HCT116 (cell line): ENCODE measurements around the gene DDN. TPM values are rescaled to one million over a fixed set of nuclear protein-coding genes. Genes with fewer than 3 reads are reported as not detected.

Source experiments
- ATAC-seq: fragments of 200-7000 bp; cut with Tn5 transposase; 2 replicates; pipeline ENCODE4 v1.9.1; 2020; ENCODE audit warnings: mild to moderate bottlenecking, moderate library complexity
- BruUV-seq: library from RNA; stranded (reverse); fragments of 400-500 nt; replicated peaks from 2 replicates; lab custom pipeline; 2021; lab: Mats Ljungman, UMichigan
- CTCF ChIA-PET: fragments of 300-600 bp; sonication (Branson Sonifier 250); formaldehyde crosslinking; loops from one replicate; lab custom pipeline; 2021; ENCODE audit warnings: antibody characterized with exemption; lab: Charles Lee
- POLR2A ChIA-PET: fragments of 300-600, 350-600 bp; sonication (Branson Sonifier 250); formaldehyde crosslinking; loops from one replicate; lab custom pipeline; 2021; ENCODE audit warnings: antibody characterized with exemption; lab: Charles Lee
- RAD21 ChIA-PET, 2 experiments: fragments of 300-600 bp; sonication (Branson Sonifier 250); formaldehyde crosslinking; loops; one replicate each; lab custom pipeline; 2023; ENCODE audit warnings: low total read pairs in 2 of 2; ENCODE audit not compliant: uncharacterized antibody in 2 of 2, unreplicated experiment in 2 of 2, low non-redundant PET in 1 of 2; lab: Charles Lee
- DNase-seq: peaks from one replicate; pipeline ENCODE4 v3.0.0-alpha.2; 2010; ENCODE audit warnings: low read depth, low spot score
- H2AFZ ChIP-seq: fragments of 200-600 bp; shearing (Covaris generic), sonication (generic); 2 replicates; pipeline ENCODE4 v1.6.1; 2017; ENCODE audit warnings: low read depth, mixed run types, mixed read lengths, antibody characterized with exemption, low read length; ENCODE audit not compliant: poor library complexity, severe bottlenecking
- H3K27ac ChIP-seq: 2 replicates; pipeline ENCODE4 v1.5.1; 2012; ENCODE audit warnings: low read depth, low read length
- H3K27me3 ChIP-seq: fragments of 200-600 bp; sonication (generic); 2 replicates; pipeline ENCODE4 v1.6.1; 2016; ENCODE audit warnings: mixed run types, low read length, mixed read lengths; ENCODE audit not compliant: insufficient read depth
- H3K36me3 ChIP-seq, 2 experiments: fragments of 200-500 bp in 1 of 2; fragments of 200-600 bp in 1 of 2; sonication (Bioruptor generic) in 1 of 2; sonication (generic) in 1 of 2; 2 replicates each; pipeline versions ENCODE4 v1.5.1 to v1.6.1; 2014 to 2016; ENCODE audit warnings: low read length in 2 of 2, inconsistent platforms in 1 of 2, mixed read lengths in 1 of 2, mixed run types in 1 of 2; ENCODE audit not compliant: insufficient read depth in 2 of 2, control insufficient read depth in 1 of 2
- H3K4me1 ChIP-seq, 2 experiments: fragments of 200-600 bp in 1 of 2; sonication (generic) in 1 of 2; 2 replicates each; pipeline versions ENCODE4 v1.5.1 to v1.6.1; 2012 to 2017; ENCODE audit warnings: low read length in 2 of 2, inconsistent platforms in 1 of 2, mild to moderate bottlenecking in 1 of 2, mixed read lengths in 1 of 2, mixed run types in 1 of 2, moderate library complexity in 1 of 2; ENCODE audit not compliant: insufficient read depth in 2 of 2, control insufficient read depth in 1 of 2
- H3K4me2 ChIP-seq: fragments of 200-600 bp; sonication (generic); 2 replicates; pipeline ENCODE4 v1.6.1; 2017; ENCODE audit warnings: mixed run types, low read length, mixed read lengths
- H3K4me3 ChIP-seq, 2 experiments: fragments of 200-600 bp in 1 of 2; sonication (generic) in 1 of 2; replicated peaks in 1 of 2; 2 replicates each; pipeline ENCODE4 v1.5.1; 2011 to 2016; ENCODE audit warnings: low read length in 2 of 2, control low read depth in 1 of 2, low read depth in 1 of 2, mild to moderate bottlenecking in 1 of 2, mixed read lengths in 1 of 2, mixed run types in 1 of 2
- H3K79me2 ChIP-seq: fragments of 200-600 bp; sonication (generic); 2 replicates; pipeline ENCODE4 v1.6.1; 2017; ENCODE audit warnings: mild to moderate bottlenecking, mixed run types, low read length, moderate library complexity, mixed read lengths; ENCODE audit not compliant: insufficient read depth
- H3K9ac ChIP-seq: fragments of 200-600 bp; sonication (generic); 2 replicates; pipeline ENCODE4 v1.6.1; 2016; ENCODE audit warnings: low read length, mixed read lengths
- H3K9me2 ChIP-seq: fragments of 200-600 bp; sonication (generic), shearing (Covaris generic); 2 replicates; pipeline ENCODE4 v1.6.1; 2017; ENCODE audit warnings: mixed run types, mild to moderate bottlenecking, moderate library complexity; ENCODE audit not compliant: insufficient read depth
- H3K9me3 ChIP-seq, 2 experiments: fragments of 200-500 bp in 1 of 2; fragments of 200-600 bp in 1 of 2; sonication (Bioruptor generic) in 1 of 2; sonication (generic) in 1 of 2; 2 replicates each; pipeline ENCODE4 v1.6.1; 2014 to 2017; ENCODE audit warnings: low read length in 2 of 2, mixed read lengths in 2 of 2, inconsistent platforms in 1 of 2, low read depth in 1 of 2, mild to moderate bottlenecking in 1 of 2, mixed run types in 1 of 2, moderate library complexity in 1 of 2; ENCODE audit not compliant: control insufficient read depth in 1 of 2, insufficient read depth in 1 of 2
- H4K20me1 ChIP-seq: fragments of 200-600 bp; sonication (generic), shearing (Covaris generic); 2 replicates; pipeline ENCODE4 v1.6.1; 2017; ENCODE audit warnings: mixed run types, mild to moderate bottlenecking, moderate library complexity; ENCODE audit not compliant: insufficient read depth
- CBX3 ChIP-seq: IDR thresholded peaks from 2 replicates; pipeline ENCODE4 v1.6.1; 2012; ENCODE audit warnings: low read depth
- CEBPB ChIP-seq: IDR thresholded peaks from 2 replicates; pipeline ENCODE4 v1.6.1; 2012; ENCODE audit warnings: low read depth
- CTCF ChIP-seq, 3 experiments: fragments of 200-600 bp in 1 of 3; sonication (generic) in 1 of 3; IDR thresholded peaks in 2 of 3; conservative IDR thresholded peaks in 1 of 3; 2 replicates each; pipeline ENCODE4 v1.5.1; 2012 to 2017; ENCODE audit warnings: low read depth in 2 of 3, low read length in 2 of 3, antibody characterized with exemption in 1 of 3, borderline replicate concordance in 1 of 3, control low read depth in 1 of 3, mild to moderate bottlenecking in 1 of 3, mixed read lengths in 1 of 3, mixed run types in 1 of 3, moderate library complexity in 1 of 3; ENCODE audit not compliant: insufficient read depth in 1 of 3
- EGR1 ChIP-seq: IDR thresholded peaks from 2 replicates; pipeline ENCODE4 v1.6.1; 2012; ENCODE audit warnings: low read depth
- ELF1 ChIP-seq: IDR thresholded peaks from 2 replicates; pipeline ENCODE4 v1.6.1; 2012; ENCODE audit warnings: low read depth, borderline replicate concordance
- EZH2 ChIP-seq: fragments of 200-600 bp; sonication (generic); IDR thresholded peaks from 2 replicates; pipeline ENCODE4 v1.6.1; 2017; ENCODE audit warnings: antibody characterized with exemption, mixed run types
- EZH2phosphoT487 ChIP-seq: fragments of 200-600 bp; IDR thresholded peaks from 2 replicates; pipeline ENCODE4 v1.6.1; 2018; ENCODE audit warnings: antibody characterized with exemption, borderline replicate concordance
- FOSL1 ChIP-seq: IDR thresholded peaks from 2 replicates; pipeline ENCODE4 v1.6.1; 2012; ENCODE audit warnings: low read depth
- MAX ChIP-seq: IDR thresholded peaks from 2 replicates; pipeline ENCODE4 v1.6.1; 2012
- RAD21 ChIP-seq: IDR thresholded peaks from 2 replicates; pipeline ENCODE4 v1.6.1; 2012; ENCODE audit warnings: low read depth, mild to moderate bottlenecking
- SIN3A ChIP-seq: IDR thresholded peaks from 2 replicates; pipeline ENCODE4 v1.6.1; 2012; ENCODE audit warnings: low read depth
- SRF ChIP-seq: IDR thresholded peaks from 2 replicates; pipeline ENCODE4 v1.6.1; 2012; ENCODE audit warnings: low read depth
- YY1 ChIP-seq: IDR thresholded peaks from 2 replicates; pipeline ENCODE4 v1.6.1; 2011; ENCODE audit warnings: low read length, low read depth, moderate library complexity, mild to moderate bottlenecking; ENCODE audit not compliant: insufficient replicate concordance; ENCODE audit errors: extremely low read depth
- ZFX ChIP-seq: fragments of 450-650 bp; IDR thresholded peaks from 2 replicates; pipeline ENCODE4 v1.6.1; 2017
- ZNF274 ChIP-seq: fragments of 200-500 bp; sonication (Bioruptor generic); IDR thresholded peaks from 2 replicates; pipeline ENCODE4 v1.6.1; 2014; ENCODE audit warnings: mild to moderate bottlenecking, low read depth, low read length, inconsistent platforms
- intact Hi-C: fragments of 100-400 bp; cut with micrococcal nuclease; formaldehyde crosslinking; loops from 2 replicates; pipeline ENCODE4 v1.10.0; 2022
- total RNA-seq: library from RNA; stranded (reverse); gene quantifications from one replicate; pipeline ENCODE4 v1.2.1, GENCODE V29; 2021; ENCODE audit not compliant: unreplicated experiment
- TF ChIP-seq, protein P1 (sequence below): IDR thresholded peaks from 2 replicates; pipeline ENCODE4 v1.6.1; 2012
- TF ChIP-seq, protein P2 (sequence below): IDR thresholded peaks from 2 replicates; pipeline ENCODE4 v1.6.1; 2011; ENCODE audit warnings: mild to moderate bottlenecking, low read length, moderate library complexity; ENCODE audit not compliant: insufficient replicate concordance; ENCODE audit errors: extremely low read depth
- TF ChIP-seq, protein P3 (sequence below): IDR thresholded peaks from 2 replicates; pipeline ENCODE4 v1.6.1; 2012; ENCODE audit warnings: low read depth

The DDN gene
- total RNA-seq, 1 experiment from 2014 or later = 8.1 TPM

GRCh38 chr12:49041881-49042484, 42.8 kb upstream of the DDN start:
- Histone ChIP-seq H3K79me2 (no peaks in the 10 kb centered on the region), H4K20me1 (no peaks in the 10 kb centered on the region), H3K27me3 (no peaks in the 10 kb centered on the region), H3K4me2 (no peak overlapping the region), H2AFZ (no peak overlapping the region), H3K27ac (no peak overlapping the region), H3K9ac (no peak overlapping the region), H3K9me2 (no peaks in the 10 kb centered on the region), H3K4me3 (no peak overlapping the region), H3K9me3 (no peaks in the 10 kb centered on the region), H3K36me3 (peaks cover 62 to 77% of the 10 kb centered on the region in 2 experiments; a peak in 3 of 4 replicates), H3K4me1 (no peaks in the 10 kb centered on the region)
- ATAC-seq = no peak
- RAD21 ChIA-PET = no interaction called here
- TF ChIP-seq EZH2phosphoT487 = no peak
- no peak for TF ChIP-seq FOSL1
- no peak for TF ChIP-seq EGR1
- TF ChIP-seq, protein P1, sequence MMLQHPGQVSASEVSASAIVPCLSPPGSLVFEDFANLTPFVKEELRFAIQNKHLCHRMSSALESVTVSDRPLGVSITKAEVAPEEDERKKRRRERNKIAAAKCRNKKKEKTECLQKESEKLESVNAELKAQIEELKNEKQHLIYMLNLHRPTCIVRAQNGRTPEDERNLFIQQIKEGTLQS = no peak
- TF ChIP-seq RAD21 = no peak
- TF ChIP-seq EZH2 = no peak
- no peak for TF ChIP-seq CEBPB
- no peak for TF ChIP-seq YY1
- no peak for TF ChIP-seq ZFX
- no peak for TF ChIP-seq SRF
- TF ChIP-seq CBX3 = no peak
- no peak for TF ChIP-seq CTCF (IDR thresholded peaks at IDR 0.05 in 2 of 3, conservative IDR thresholded peaks at IDR 0.05 in 1 of 3; ENCODE audit: borderline replicate concordance in 1 of 3, insufficient read depth in 1 of 3, low read depth in 2 of 3, low read length in 2 of 3)
- TF ChIP-seq ZNF274 = no peak
- TF ChIP-seq, protein P2, sequence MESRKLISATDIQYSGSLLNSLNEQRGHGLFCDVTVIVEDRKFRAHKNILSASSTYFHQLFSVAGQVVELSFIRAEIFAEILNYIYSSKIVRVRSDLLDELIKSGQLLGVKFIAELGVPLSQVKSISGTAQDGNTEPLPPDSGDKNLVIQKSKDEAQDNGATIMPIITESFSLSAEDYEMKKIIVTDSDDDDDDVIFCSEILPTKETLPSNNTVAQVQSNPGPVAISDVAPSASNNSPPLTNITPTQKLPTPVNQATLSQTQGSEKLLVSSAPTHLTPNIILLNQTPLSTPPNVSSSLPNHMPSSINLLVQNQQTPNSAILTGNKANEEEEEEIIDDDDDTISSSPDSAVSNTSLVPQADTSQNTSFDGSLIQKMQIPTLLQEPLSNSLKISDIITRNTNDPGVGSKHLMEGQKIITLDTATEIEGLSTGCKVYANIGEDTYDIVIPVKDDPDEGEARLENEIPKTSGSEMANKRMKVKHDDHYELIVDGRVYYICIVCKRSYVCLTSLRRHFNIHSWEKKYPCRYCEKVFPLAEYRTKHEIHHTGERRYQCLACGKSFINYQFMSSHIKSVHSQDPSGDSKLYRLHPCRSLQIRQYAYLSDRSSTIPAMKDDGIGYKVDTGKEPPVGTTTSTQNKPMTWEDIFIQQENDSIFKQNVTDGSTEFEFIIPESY = no peak
- no peak for TF ChIP-seq ELF1
- TF ChIP-seq SIN3A = no peak
- TF ChIP-seq, protein P3, sequence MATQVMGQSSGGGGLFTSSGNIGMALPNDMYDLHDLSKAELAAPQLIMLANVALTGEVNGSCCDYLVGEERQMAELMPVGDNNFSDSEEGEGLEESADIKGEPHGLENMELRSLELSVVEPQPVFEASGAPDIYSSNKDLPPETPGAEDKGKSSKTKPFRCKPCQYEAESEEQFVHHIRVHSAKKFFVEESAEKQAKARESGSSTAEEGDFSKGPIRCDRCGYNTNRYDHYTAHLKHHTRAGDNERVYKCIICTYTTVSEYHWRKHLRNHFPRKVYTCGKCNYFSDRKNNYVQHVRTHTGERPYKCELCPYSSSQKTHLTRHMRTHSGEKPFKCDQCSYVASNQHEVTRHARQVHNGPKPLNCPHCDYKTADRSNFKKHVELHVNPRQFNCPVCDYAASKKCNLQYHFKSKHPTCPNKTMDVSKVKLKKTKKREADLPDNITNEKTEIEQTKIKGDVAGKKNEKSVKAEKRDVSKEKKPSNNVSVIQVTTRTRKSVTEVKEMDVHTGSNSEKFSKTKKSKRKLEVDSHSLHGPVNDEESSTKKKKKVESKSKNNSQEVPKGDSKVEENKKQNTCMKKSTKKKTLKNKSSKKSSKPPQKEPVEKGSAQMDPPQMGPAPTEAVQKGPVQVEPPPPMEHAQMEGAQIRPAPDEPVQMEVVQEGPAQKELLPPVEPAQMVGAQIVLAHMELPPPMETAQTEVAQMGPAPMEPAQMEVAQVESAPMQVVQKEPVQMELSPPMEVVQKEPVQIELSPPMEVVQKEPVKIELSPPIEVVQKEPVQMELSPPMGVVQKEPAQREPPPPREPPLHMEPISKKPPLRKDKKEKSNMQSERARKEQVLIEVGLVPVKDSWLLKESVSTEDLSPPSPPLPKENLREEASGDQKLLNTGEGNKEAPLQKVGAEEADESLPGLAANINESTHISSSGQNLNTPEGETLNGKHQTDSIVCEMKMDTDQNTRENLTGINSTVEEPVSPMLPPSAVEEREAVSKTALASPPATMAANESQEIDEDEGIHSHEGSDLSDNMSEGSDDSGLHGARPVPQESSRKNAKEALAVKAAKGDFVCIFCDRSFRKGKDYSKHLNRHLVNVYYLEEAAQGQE = no peak
- no peak for TF ChIP-seq MAX
- no peak for DNase-seq
- POLR2A ChIA-PET = no interaction called here
- intact Hi-C loops = no loop called here
- BruUV-seq = no TSS peak
- CTCF ChIA-PET = no interaction called here
